ENCODE measurements around the gene NDUFS6. TPM values are rescaled to one million over a fixed set of nuclear protein-coding genes. Genes with fewer than 3 reads are reported as not detected.

The NDUFS6 gene
- total RNA-seq, 1 experiment from 2014 or later, result 104 TPM

GRCh38 chr5:1805326-1805725 lies 4.1 kb downstream of the NDUFS6 start:
- ChIA-PET CTCF (no interaction called here), POLR2A (ENCODE audit: unreplicated experiment) (interaction anchor here (0.7 kb wide), 1 partner anchor 963 kb away, joined by 3 read pairs; no protein-coding TSS in a partner anchor)
- ATAC-seq, result no peak

GRCh38 chr5:1805736-1806135 lies 4.5 kb downstream of the NDUFS6 start:
- Histone ChIP-seq H3K9ac (ENCODE audit: low read length) (no peak overlapping the region), H2AFZ (ENCODE audit: low read length) (no peak overlapping the region), H3K27ac (ENCODE audit: low read length) (no peak overlapping the region), H3K36me3 (ENCODE audit: low read depth, low read length) (peaks cover 71% of the 10 kb centered on the region), H3K4me2 (ENCODE audit: low read length) (no peak overlapping the region), H3K4me3 (ENCODE audit: low read length) (no peak overlapping the region), H4K20me1 (ENCODE audit: low read length) (no peaks in the 10 kb centered on the region; the same call in 1 of the 2 replicates), H3K27me3 (ENCODE audit: low read length) (no peaks in the 10 kb centered on the region), H3K4me1 (ENCODE audit: insufficient read depth, low read length) (peaks cover 9% of the 10 kb centered on the region), H3K79me2 (ENCODE audit: low read length) (peaks cover 99% of the 10 kb centered on the region), H3K9me2 (replicated peaks; ENCODE audit: low read length) (no peaks in the 10 kb centered on the region), H3F3A (ENCODE audit: low read length, unreplicated experiment) (no peaks in the 10 kb centered on the region), H3K9me3 (ENCODE audit: low read length) (no peaks in the 10 kb centered on the region)
- ATAC-seq (no peak), DNase-seq (no peak)
- intact Hi-C loops (cut with micrococcal nuclease), result no loop called here
- ChIA-PET CTCF (no interaction called here), POLR2A (ENCODE audit: unreplicated experiment) (interaction anchor here (0.7 kb wide), 1 partner anchor 962 kb away, joined by 3 read pairs; no protein-coding TSS in a partner anchor)
- no TSS peak for BruUV-seq (replicated peaks)
- no peak for TF ChIP-seq CTCF (conservative IDR thresholded peaks at IDR 0.05; ENCODE audit: low read depth, low read length)
- TF ChIP-seq EZH2phosphoT487 (IDR thresholded peaks at IDR 0.05; ENCODE audit: borderline replicate concordance, low read length), result no peak
- no peak for TF ChIP-seq EZH2 (IDR thresholded peaks at IDR 0.05; ENCODE audit: low read length, unreplicated experiment)

More at GRCh38 chr5:1805326-1805725, 4.1 kb downstream of the NDUFS6 start:
- Histone ChIP-seq H3K27ac (ENCODE audit: low read length) (no peak overlapping the region), H4K20me1 (ENCODE audit: low read length) (no peaks in the 10 kb centered on the region; the same call in 1 of the 2 replicates), H2AFZ (ENCODE audit: low read length) (no peak overlapping the region), H3F3A (ENCODE audit: low read length, unreplicated experiment) (no peaks in the 10 kb centered on the region), H3K9me3 (ENCODE audit: low read length) (no peaks in the 10 kb centered on the region), H3K9ac (ENCODE audit: low read length) (no peak overlapping the region), H3K4me3 (ENCODE audit: low read length) (no peak overlapping the region), H3K27me3 (ENCODE audit: low read length) (no peaks in the 10 kb centered on the region), H3K36me3 (ENCODE audit: low read depth, low read length) (peaks cover 67% of the 10 kb centered on the region), H3K4me2 (ENCODE audit: low read length) (no peak overlapping the region), H3K9me2 (replicated peaks; ENCODE audit: low read length) (no peaks in the 10 kb centered on the region), H3K4me1 (ENCODE audit: insufficient read depth, low read length) (peaks cover 9% of the 10 kb centered on the region), H3K79me2 (ENCODE audit: low read length) (peaks cover 99% of the 10 kb centered on the region)
- DNase-seq, result no peak
- no TSS peak for BruUV-seq (replicated peaks)
- intact Hi-C loops (cut with micrococcal nuclease), result no loop called here
- TF ChIP-seq EZH2phosphoT487 (IDR thresholded peaks at IDR 0.05; ENCODE audit: borderline replicate concordance, low read length), result no peak
- no peak for TF ChIP-seq EZH2 (IDR thresholded peaks at IDR 0.05; ENCODE audit: low read length, unreplicated experiment)
- TF ChIP-seq CTCF (conservative IDR thresholded peaks at IDR 0.05; ENCODE audit: low read depth, low read length), result no peak

- no peak for TF ChIP-seq EZH2phosphoT487 (IDR thresholded peaks at IDR 0.05; ENCODE audit: borderline replicate concordance, low read length)
- Histone ChIP-seq H4K20me1 (ENCODE audit: low read length) (no peaks in the 10 kb centered on the region; the same call in 1 of the 2 replicates), H3K4me2 (ENCODE audit: low read length) (no peak overlapping the region), H3K27ac (ENCODE audit: low read length) (no peak overlapping the region), H3K4me1 (ENCODE audit: insufficient read depth, low read length) (peaks cover 9% of the 10 kb centered on the region), H3F3A (ENCODE audit: low read length, unreplicated experiment) (no peaks in the 10 kb centered on the region), H3K9me2 (replicated peaks; ENCODE audit: low read length) (no peaks in the 10 kb centered on the region), H3K36me3 (ENCODE audit: low read depth, low read length) (peaks cover 76% of the 10 kb centered on the region), H3K9me3 (ENCODE audit: low read length) (no peaks in the 10 kb centered on the region), H3K4me3 (ENCODE audit: low read length) (no peak overlapping the region), H3K27me3 (ENCODE audit: low read length) (no peaks in the 10 kb centered on the region), H3K9ac (ENCODE audit: low read length) (no peak overlapping the region), H2AFZ (ENCODE audit: low read length) (no peak overlapping the region), H3K79me2 (ENCODE audit: low read length) (peaks cover 100% of the 10 kb centered on the region)
- ATAC-seq, result no peak
- DNase-seq, result no peak
- intact Hi-C loops (cut with micrococcal nuclease), result no loop called here
- BruUV-seq (replicated peaks), result no TSS peak
- ChIA-PET CTCF (no interaction called here), POLR2A (ENCODE audit: unreplicated experiment) (no interaction called here)
These were observed 5.0 kb downstream of the NDUFS6 start for GRCh38 chr5:1806199-1806598.
